Urothelium cell line (cell line): ENCODE measurements around the gene HIC2.
"Not testable (repeated sequence)": the region's sequence is repeated elsewhere in the genome, so short reads cannot be mapped to it uniquely, and the experiment has no call there.

Source experiments
- DNase-seq: peaks from one replicate; pipeline ENCODE4 v3.0.0; 2011; ENCODE audit warnings: low spot score, mixed read lengths
- FAIRE-seq: peaks from 2 replicates; lab custom pipeline; 2011; peaks lifted over from hg19 to GRCh38; lab: Jason Lieb, UNC

HIC2 gene

GRCh38 chr22:21434378-21435233 lies 17.4 kb downstream of the HIC2 start:
- not testable (repeated sequence) for DNase-seq, FAIRE-seq

GRCh38 chr22:21435998-21436810 lies 19.0 kb downstream of the HIC2 start:
- not testable (repeated sequence) for DNase-seq, FAIRE-seq

GRCh38 chr22:21438013-21438412 lies 20.8 kb downstream of the HIC2 start:
- not testable (repeated sequence) for FAIRE-seq, DNase-seq

GRCh38 chr22:21440018-21440636 lies 23.0 kb downstream of the HIC2 start:
- not testable (repeated sequence) for FAIRE-seq, DNase-seq

GRCh38 chr22:21440676-21441075 lies 23.5 kb downstream of the HIC2 start:
- not testable (repeated sequence) for FAIRE-seq

GRCh38 chr22:21441170-21441569 lies 24.0 kb downstream of the HIC2 start:
- not testable (repeated sequence) for FAIRE-seq, DNase-seq

More at GRCh38 chr22:21440676-21441075, 23.5 kb downstream of the HIC2 start:
- DNase-seq = not testable (repeated sequence)

GRCh38 chr22:21442123-21442522 lies 25.0 kb downstream of the HIC2 start:
- not testable (repeated sequence) for DNase-seq, FAIRE-seq

GRCh38 chr22:21442646-21443045 lies 25.5 kb downstream of the HIC2 start:
- FAIRE-seq, DNase-seq: not testable (repeated sequence)

- FAIRE-seq (no peak), DNase-seq (no peak)
These were observed 26.0 kb downstream of the HIC2 start for GRCh38 chr22:21443057-21443734.

- no peak for FAIRE-seq
- DNase-seq = no peak
These were observed 26.7 kb downstream of the HIC2 start for GRCh38 chr22:21443735-21444421.

- DNase-seq (no peak), FAIRE-seq (peak; percentile 52)
These were observed 27.7 kb downstream of the HIC2 start for GRCh38 chr22:21444701-21445436.

- DNase-seq (no peak), FAIRE-seq (no peak)
These were observed 28.4 kb downstream of the HIC2 start for GRCh38 chr22:21445437-21446127.

GRCh38 chr22:21446128-21446826 lies 29.1 kb downstream of the HIC2 start:
- FAIRE-seq (peak; percentile 77), DNase-seq (no peak)

- DNase-seq (no peak), FAIRE-seq (no peak)
These were observed 29.9 kb downstream of the HIC2 start for GRCh38 chr22:21446827-21447690.

- FAIRE-seq = no peak
These were observed 30.7 kb downstream of the HIC2 start for GRCh38 chr22:21447694-21448402.

GRCh38 chr22:21448627-21449416 lies 31.7 kb downstream of the HIC2 start:
- FAIRE-seq (no peak), DNase-seq (no peak)

More at GRCh38 chr22:21447694-21448402, 30.7 kb downstream of the HIC2 start:
- no peak for DNase-seq
